Loucy (cell line): Measurements from ENCODE around the gene PIWIL1.

Experiments used
- CTCF ChIP-seq: fragments of 200-600 bp; sonication (generic); conservative IDR thresholded peaks from 2 replicates; pipeline ENCODE4 v1.5.1; 2014; ENCODE audit warnings: mild to moderate bottlenecking, antibody characterized with exemption, low read length
- EZH2phosphoT487 ChIP-seq: fragments of 200-600 bp; IDR thresholded peaks from 2 replicates; pipeline ENCODE4 v1.6.1; 2018; ENCODE audit warnings: antibody characterized with exemption, mild to moderate bottlenecking, moderate library complexity, borderline replicate concordance

- TF ChIP-seq CTCF (no peak), EZH2phosphoT487 (no peak)
Measured at GRCh38 chr12:130300737-130301535, 36.8 kb upstream of the PIWIL1 start.
